K562 (cell line): Measurements from ENCODE around the gene PDIA4. TPM values are rescaled to one million over a fixed set of nuclear protein-coding genes. Genes with fewer than 3 reads are reported as not detected.

Source experiments
- polyA plus RNA-seq, 8 experiments: library from polyadenylated mRNA; depleted of rRNA in 4 of 8; stranded (reverse) in 5 of 8; unstranded in 3 of 8; fragments of >200 nt; fragmentation: Nextera tagmentation in 2 of 8; fragmentation: Illumina TruSeq in 1 of 8; extraction: Ambion mirVana in 2 of 8; extraction: Trizol in 1 of 8; gene quantifications; 2 replicates each; pipeline versions ENCODE4 v1.2.1 to v1.2.3, GENCODE V29; 2011 to 2014; ENCODE audit warnings: inconsistent platforms in 1 of 8, missing spikeins in 1 of 8
- small RNA-seq: library from RNA; depleted of rRNA; stranded (forward); fragments of <200 nt; gene quantifications from one replicate; pipeline ENCODE3, GENCODE V24; 2014
- total RNA-seq, 7 experiments: library from RNA; depleted of rRNA in 6 of 7; stranded (reverse); fragments of >200 nt in 6 of 7; fragmentation: Illumina TruSeq in 2 of 7; extraction: Trizol in 2 of 7; gene quantifications; 2 replicates each; pipeline versions ENCODE4 v1.2.1 to v1.2.3, GENCODE V29; 2011 to 2021; ENCODE audit warnings: low replicate concordance in 1 of 7

PDIA4 gene
- total and polyA plus RNA-seq, 9 of the 15 experiments (the other 6 are each of a cell fraction or from before 2014, with no cell fraction given): 9.1 to 175 (median 146) TPM

Small RNAs within 50 kb of the gene (small RNA-seq; reads per million reads assigned to genes)
- gene COX6B1P1 (not detected), gene RNU6-650P (not detected), gene RNY1 (426 reads per million, percentile 99 among the genes with 10 or more reads in this experiment), gene RNY3 (144 reads per million, percentile 99 among the genes with 10 or more reads in this experiment), gene RNY4 (1,920 reads per million, percentile 100 among the genes with 10 or more reads in this experiment)

Other genes starting within 250 kb of the PDIA4 start
- 93.8 and 109 TPM in 2 replicates for gene EZH2, start 144.2 kb downstream of the PDIA4 start, total RNA-seq (2014; rRNA removed)
- 98.6 and 116 TPM in 2 replicates for gene EZH2, start 144.2 kb downstream of the PDIA4 start, total RNA-seq (2014; rRNA removed; fragmentation: Illumina TruSeq; extraction: Trizol)
- 82.7 and 88.5 TPM in 2 replicates for gene EZH2, start 144.2 kb downstream of the PDIA4 start, total RNA-seq (2015; rRNA removed; fragmentation: Illumina TruSeq; extraction: Trizol)
- gene EZH2, start 144.2 kb downstream of the PDIA4 start, total RNA-seq (2021): 109 and 118 TPM in 2 replicates
- gene EZH2, start 144.2 kb downstream of the PDIA4 start, polyA plus RNA-seq (2011; rRNA removed): 172 and 175 TPM in 2 replicates
- 146 and 170 TPM in 2 replicates for gene EZH2, start 144.2 kb downstream of the PDIA4 start, polyA plus RNA-seq (2014; fragmentation: Illumina TruSeq; extraction: Trizol)
- gene EZH2, start 144.2 kb downstream of the PDIA4 start, polyA plus RNA-seq (2014; fragmentation: Nextera tagmentation; extraction: Ambion mirVana): 10 to 100 TPM; 48.7 to 63.0 TPM
- 137 and 157 TPM in 2 replicates for gene EZH2, start 144.2 kb downstream of the PDIA4 start, polyA plus RNA-seq (2014; rRNA removed)
- 5.4 and 5.6 TPM in 2 replicates for gene ZNF786, start 62.2 kb upstream of the PDIA4 start, total RNA-seq (2014; rRNA removed)
- 1.8 and 2.2 TPM in 2 replicates for gene ZNF786, start 62.2 kb upstream of the PDIA4 start, total RNA-seq (2014; rRNA removed; fragmentation: Illumina TruSeq; extraction: Trizol)
- gene ZNF786, start 62.2 kb upstream of the PDIA4 start, total RNA-seq (2015; rRNA removed; fragmentation: Illumina TruSeq; extraction: Trizol): 3.6 and 3.9 TPM in 2 replicates
- 4.0 and 4.6 TPM in 2 replicates for gene ZNF786, start 62.2 kb upstream of the PDIA4 start, total RNA-seq (2021)
- 2.6 and 3.0 TPM in 2 replicates for gene ZNF786, start 62.2 kb upstream of the PDIA4 start, polyA plus RNA-seq (2011; rRNA removed)
- gene ZNF786, start 62.2 kb upstream of the PDIA4 start, polyA plus RNA-seq (2014; fragmentation: Illumina TruSeq; extraction: Trizol): 2.3 and 2.9 TPM in 2 replicates
- under 1 TPM; 0.31 to 0.49 TPM for gene ZNF786, start 62.2 kb upstream of the PDIA4 start, polyA plus RNA-seq (2014; fragmentation: Nextera tagmentation; extraction: Ambion mirVana)
- gene ZNF786, start 62.2 kb upstream of the PDIA4 start, polyA plus RNA-seq (2014; rRNA removed): 3.1 and 3.2 TPM in 2 replicates
- 0.37 and 0.59 TPM in 2 replicates for gene ZNF425, start 97.8 kb upstream of the PDIA4 start, total RNA-seq (2014; rRNA removed)
- 0.36 and 0.48 TPM in 2 replicates for gene ZNF425, start 97.8 kb upstream of the PDIA4 start, total RNA-seq (2014; rRNA removed; fragmentation: Illumina TruSeq; extraction: Trizol)
- 0.80 and 0.87 TPM in 2 replicates for gene ZNF425, start 97.8 kb upstream of the PDIA4 start, total RNA-seq (2015; rRNA removed; fragmentation: Illumina TruSeq; extraction: Trizol)
- gene ZNF425, start 97.8 kb upstream of the PDIA4 start, total RNA-seq (2021): 0.49 and 0.66 TPM in 2 replicates
- gene ZNF425, start 97.8 kb upstream of the PDIA4 start, polyA plus RNA-seq (2011; rRNA removed): 0.54 and 0.79 TPM in 2 replicates
- gene ZNF425, start 97.8 kb upstream of the PDIA4 start, polyA plus RNA-seq (2014; fragmentation: Illumina TruSeq; extraction: Trizol): 0.36 and 0.83 TPM in 2 replicates
- under 1 TPM; 0.03 to 0.31 TPM for gene ZNF425, start 97.8 kb upstream of the PDIA4 start, polyA plus RNA-seq (2014; fragmentation: Nextera tagmentation; extraction: Ambion mirVana)
- 0.65 and 0.89 TPM in 2 replicates for gene ZNF425, start 97.8 kb upstream of the PDIA4 start, polyA plus RNA-seq (2014; rRNA removed)
- gene ZNF398, start 118.9 kb upstream of the PDIA4 start, total RNA-seq (2014; rRNA removed): 10.4 and 15.0 TPM in 2 replicates
- 10.8 and 12.3 TPM in 2 replicates for gene ZNF398, start 118.9 kb upstream of the PDIA4 start, total RNA-seq (2014; rRNA removed; fragmentation: Illumina TruSeq; extraction: Trizol)
- gene ZNF398, start 118.9 kb upstream of the PDIA4 start, total RNA-seq (2015; rRNA removed; fragmentation: Illumina TruSeq; extraction: Trizol): 14.3 and 14.7 TPM in 2 replicates
- gene ZNF398, start 118.9 kb upstream of the PDIA4 start, total RNA-seq (2021): 17.1 and 18.6 TPM in 2 replicates
- gene ZNF398, start 118.9 kb upstream of the PDIA4 start, polyA plus RNA-seq (2011; rRNA removed): 8.2 and 14.7 TPM in 2 replicates
- 10.8 and 10.9 TPM in 2 replicates for gene ZNF398, start 118.9 kb upstream of the PDIA4 start, polyA plus RNA-seq (2014; fragmentation: Illumina TruSeq; extraction: Trizol)
- 1 to 10 TPM; 4.0 to 4.4 TPM for gene ZNF398, start 118.9 kb upstream of the PDIA4 start, polyA plus RNA-seq (2014; fragmentation: Nextera tagmentation; extraction: Ambion mirVana)
- gene ZNF398, start 118.9 kb upstream of the PDIA4 start, polyA plus RNA-seq (2014; rRNA removed): 8.2 and 8.8 TPM in 2 replicates
- 32.7 and 38.1 TPM in 2 replicates for gene ZNF282, start 167.0 kb upstream of the PDIA4 start, total RNA-seq (2014; rRNA removed)
- gene ZNF282, start 167.0 kb upstream of the PDIA4 start, total RNA-seq (2014; rRNA removed; fragmentation: Illumina TruSeq; extraction: Trizol): 11.2 and 13.2 TPM in 2 replicates
- 19.0 and 20.0 TPM in 2 replicates for gene ZNF282, start 167.0 kb upstream of the PDIA4 start, total RNA-seq (2015; rRNA removed; fragmentation: Illumina TruSeq; extraction: Trizol)
- 54.6 and 58.6 TPM in 2 replicates for gene ZNF282, start 167.0 kb upstream of the PDIA4 start, total RNA-seq (2021)
- gene ZNF282, start 167.0 kb upstream of the PDIA4 start, polyA plus RNA-seq (2011; rRNA removed): 13.2 and 23.4 TPM in 2 replicates
- 17.4 and 25.2 TPM in 2 replicates for gene ZNF282, start 167.0 kb upstream of the PDIA4 start, polyA plus RNA-seq (2014; fragmentation: Illumina TruSeq; extraction: Trizol)
- 1 to 10 TPM in 1 of 2 experiments, under 1 TPM in 1; 0.76 to 1.3 TPM for gene ZNF282, start 167.0 kb upstream of the PDIA4 start, polyA plus RNA-seq (2014; fragmentation: Nextera tagmentation; extraction: Ambion mirVana)
- gene ZNF282, start 167.0 kb upstream of the PDIA4 start, polyA plus RNA-seq (2014; rRNA removed): 25.5 and 37.8 TPM in 2 replicates
- gene ZNF212, start 211.1 kb upstream of the PDIA4 start, total RNA-seq (2014; rRNA removed): 10.2 and 10.7 TPM in 2 replicates
- 6.5 and 7.1 TPM in 2 replicates for gene ZNF212, start 211.1 kb upstream of the PDIA4 start, total RNA-seq (2014; rRNA removed; fragmentation: Illumina TruSeq; extraction: Trizol)
- gene ZNF212, start 211.1 kb upstream of the PDIA4 start, total RNA-seq (2015; rRNA removed; fragmentation: Illumina TruSeq; extraction: Trizol): 5.6 and 6.3 TPM in 2 replicates
- gene ZNF212, start 211.1 kb upstream of the PDIA4 start, total RNA-seq (2021): 18.0 and 21.4 TPM in 2 replicates
- 7.2 and 13.3 TPM in 2 replicates for gene ZNF212, start 211.1 kb upstream of the PDIA4 start, polyA plus RNA-seq (2011; rRNA removed)
- gene ZNF212, start 211.1 kb upstream of the PDIA4 start, polyA plus RNA-seq (2014; fragmentation: Illumina TruSeq; extraction: Trizol): 11.2 and 14.2 TPM in 2 replicates
- 1 to 10 TPM; 1.8 to 1.9 TPM for gene ZNF212, start 211.1 kb upstream of the PDIA4 start, polyA plus RNA-seq (2014; fragmentation: Nextera tagmentation; extraction: Ambion mirVana)
- 11.6 and 14.1 TPM in 2 replicates for gene ZNF212, start 211.1 kb upstream of the PDIA4 start, polyA plus RNA-seq (2014; rRNA removed)
- gene ZNF783, start 233.7 kb upstream of the PDIA4 start, total RNA-seq (2014; rRNA removed): 6.9 and 7.8 TPM in 2 replicates
- 3.1 and 3.2 TPM in 2 replicates for gene ZNF783, start 233.7 kb upstream of the PDIA4 start, total RNA-seq (2014; rRNA removed; fragmentation: Illumina TruSeq; extraction: Trizol)
- 5.0 and 5.1 TPM in 2 replicates for gene ZNF783, start 233.7 kb upstream of the PDIA4 start, total RNA-seq (2015; rRNA removed; fragmentation: Illumina TruSeq; extraction: Trizol)
- 9.5 and 11.2 TPM in 2 replicates for gene ZNF783, start 233.7 kb upstream of the PDIA4 start, total RNA-seq (2021)
- 8.9 and 10.0 TPM in 2 replicates for gene ZNF783, start 233.7 kb upstream of the PDIA4 start, polyA plus RNA-seq (2011; rRNA removed)
- gene ZNF783, start 233.7 kb upstream of the PDIA4 start, polyA plus RNA-seq (2014; fragmentation: Illumina TruSeq; extraction: Trizol): 5.1 and 5.4 TPM in 2 replicates
- gene ZNF783, start 233.7 kb upstream of the PDIA4 start, polyA plus RNA-seq (2014; fragmentation: Nextera tagmentation; extraction: Ambion mirVana): 1 to 10 TPM in 1 of 2 experiments, under 1 TPM in 1; 0.66 to 1.4 TPM
- 9.3 and 10.2 TPM in 2 replicates for gene ZNF783, start 233.7 kb upstream of the PDIA4 start, polyA plus RNA-seq (2014; rRNA removed)